HEK293 (cell line): Measurements from ENCODE around the gene SNTA1.

Experiments used
- CTCF ChIA-PET: fragments of 350-600 bp; formaldehyde crosslinking; extraction: SDS; loops from one replicate; lab custom pipeline; 2021; ENCODE audit warnings: antibody characterized with exemption; lab: Yijun Ruan, JAX
- POLR2A ChIA-PET: fragments of 300-600 bp; formaldehyde crosslinking; extraction: SDS; loops from one replicate; lab custom pipeline; 2020; ENCODE audit warnings: antibody characterized with exemption, inconsistent platforms; lab: Yijun Ruan, JAX
- H3K27ac ChIP-seq: fragments of 200-500 bp; sonication (Bioruptor generic); 2 replicates; pipeline ENCODE4 v1.5.1; 2014; ENCODE audit warnings: low read depth, low read length, control low read depth, inconsistent platforms; ENCODE audit errors: extremely low read depth
- H3K36me3 ChIP-seq, 2 experiments: fragments of 200-500 bp in 1 of 2; sonication (Bioruptor generic) in 1 of 2; 1 replicate in 1 of 2; 2 replicates in 1 of 2; pipeline ENCODE4 v1.5.1; 2014 to 2017; ENCODE audit warnings: inconsistent platforms in 2 of 2, low read length in 2 of 2; ENCODE audit not compliant: control insufficient read depth in 2 of 2, insufficient read depth in 1 of 2
- H3K4me1 ChIP-seq: fragments of 200-500 bp; sonication (Bioruptor generic); 2 replicates; pipeline ENCODE4 v1.5.1; 2014; ENCODE audit warnings: mild to moderate bottlenecking, low read length, inconsistent platforms; ENCODE audit not compliant: control insufficient read depth, insufficient read depth
- H3K4me3 ChIP-seq: 2 replicates; pipeline ENCODE4 v1.5.1; 2011; ENCODE audit warnings: low read depth, mild to moderate bottlenecking, control low read depth, low read length, moderate library complexity
- H3K9me3 ChIP-seq: fragments of 200-500 bp; sonication (Bioruptor generic); 2 replicates; pipeline ENCODE4 v1.5.1; 2014; ENCODE audit warnings: low read depth, low read length, inconsistent platforms; ENCODE audit not compliant: control insufficient read depth, insufficient read depth
- BCL11A ChIP-seq: fragments of 450-650 bp; formaldehyde crosslinking; IDR thresholded peaks from 2 replicates; pipeline ENCODE4 v1.5.1; 2016; ENCODE audit warnings: low read depth, missing biosample characterization, missing genetic modification characterization
- HOXA7 ChIP-seq: sonication (generic); formaldehyde crosslinking; IDR thresholded peaks from 2 replicates; pipeline ENCODE4 v1.8.1; 2022; ENCODE audit warnings: missing genetic modification reagents, borderline replicate concordance
- KLF1 ChIP-seq: fragments of 450-650 bp; formaldehyde crosslinking; IDR thresholded peaks from 2 replicates; pipeline ENCODE4 v1.5.1; 2016; ENCODE audit warnings: missing biosample characterization, missing genetic modification characterization
- OVOL3 ChIP-seq: fragments of 450-650 bp; formaldehyde crosslinking; IDR thresholded peaks from 2 replicates; pipeline ENCODE4 v1.5.1; 2016; ENCODE audit warnings: missing biosample characterization, missing genetic modification characterization
- PRDM1 ChIP-seq: fragments of 450-650 bp; formaldehyde crosslinking; IDR thresholded peaks from 2 replicates; pipeline ENCODE4; 2016; ENCODE audit warnings: missing biosample characterization, missing genetic modification characterization
- SP7 ChIP-seq: fragments of 450-650 bp; formaldehyde crosslinking; IDR thresholded peaks from 2 replicates; pipeline ENCODE4 v1.5.1; 2016; ENCODE audit warnings: missing biosample characterization, missing genetic modification characterization
- TCF7L2 ChIP-seq: IDR thresholded peaks from 2 replicates; pipeline ENCODE4 v1.6.1; 2011; ENCODE audit warnings: low read depth, mild to moderate bottlenecking, inconsistent platforms, low read length, moderate library complexity, borderline replicate concordance
- ZEB2 ChIP-seq: fragments of 450-650 bp; formaldehyde crosslinking; IDR thresholded peaks from 2 replicates; pipeline ENCODE4 v1.5.1; 2016; ENCODE audit warnings: missing biosample characterization, missing genetic modification characterization
- ZNF157 ChIP-seq: fragments of 450-650 bp; formaldehyde crosslinking; IDR thresholded peaks from 2 replicates; pipeline ENCODE4 v1.5.1; 2016; ENCODE audit warnings: missing biosample characterization, missing genetic modification characterization
- ZNF174 ChIP-seq: fragments of 450-650 bp; formaldehyde crosslinking; IDR thresholded peaks from 2 replicates; pipeline ENCODE4 v1.5.0; 2017; ENCODE audit warnings: missing biosample characterization, mild to moderate bottlenecking, missing genetic modification characterization
- ZNF175 ChIP-seq: fragments of 450-650 bp; formaldehyde crosslinking; IDR thresholded peaks from 2 replicates; pipeline ENCODE4 v1.5.1; 2016; ENCODE audit warnings: missing biosample characterization, missing genetic modification characterization
- ZNF23 ChIP-seq: fragments of 450-650 bp; formaldehyde crosslinking; IDR thresholded peaks from 2 replicates; pipeline ENCODE4 v1.5.1; 2016; ENCODE audit warnings: missing biosample characterization, missing genetic modification characterization, borderline replicate concordance
- ZNF239 ChIP-seq: fragments of 450-650 bp; formaldehyde crosslinking; IDR thresholded peaks from 2 replicates; pipeline ENCODE4 v1.5.1; 2016; ENCODE audit warnings: missing biosample characterization, missing genetic modification characterization
- ZNF266 ChIP-seq: fragments of 450-650 bp; formaldehyde crosslinking; IDR thresholded peaks from 2 replicates; pipeline ENCODE4 v1.5.1; 2016; ENCODE audit warnings: missing biosample characterization, missing genetic modification characterization, low read depth
- ZNF311 ChIP-seq: fragments of 450-650 bp; formaldehyde crosslinking; IDR thresholded peaks from 2 replicates; pipeline ENCODE4 v1.5.1; 2017; ENCODE audit warnings: missing biosample characterization, missing genetic modification characterization, borderline replicate concordance
- ZNF366 ChIP-seq: fragments of 450-650 bp; formaldehyde crosslinking; conservative IDR thresholded peaks from 2 replicates; pipeline ENCODE4 v1.5.1; 2016; ENCODE audit warnings: missing biosample characterization, missing genetic modification characterization
- ZNF394 ChIP-seq: fragments of 450-650 bp; formaldehyde crosslinking; IDR thresholded peaks from 2 replicates; pipeline ENCODE4 v1.5.1; 2016; ENCODE audit warnings: missing biosample characterization, missing genetic modification characterization, mild to moderate bottlenecking, moderate library complexity, borderline replicate concordance
- ZNF654 ChIP-seq: fragments of 450-650 bp; formaldehyde crosslinking; IDR thresholded peaks from 2 replicates; pipeline ENCODE4 v1.5.1; 2016; ENCODE audit warnings: low read depth, missing biosample characterization, missing genetic modification characterization
- TF ChIP-seq, protein P1 (sequence below): fragments of 450-650 bp; formaldehyde crosslinking; IDR thresholded peaks from 2 replicates; pipeline ENCODE4 v1.5.0; 2017; ENCODE audit warnings: missing biosample characterization, missing genetic modification characterization, borderline replicate concordance
- TF ChIP-seq, protein P2 (sequence below): fragments of 450-650 bp; formaldehyde crosslinking; IDR thresholded peaks from 2 replicates; pipeline ENCODE4 v1.5.1; 2016; ENCODE audit warnings: missing biosample characterization, missing genetic modification characterization
- TF ChIP-seq, protein P3 (sequence below): fragments of 450-650 bp; formaldehyde crosslinking; IDR thresholded peaks from 2 replicates; pipeline ENCODE4 v1.5.1; 2016; ENCODE audit warnings: missing biosample characterization, missing genetic modification characterization, borderline replicate concordance
- TF ChIP-seq, protein P4 (sequence below): fragments of 450-650 bp; formaldehyde crosslinking; IDR thresholded peaks from 2 replicates; pipeline ENCODE4 v1.5.1; 2016; ENCODE audit warnings: missing biosample characterization, missing genetic modification characterization
- TF ChIP-seq, protein P5 (sequence below): fragments of 450-650 bp; formaldehyde crosslinking; IDR thresholded peaks from 2 replicates; pipeline ENCODE4 v1.5.1; 2016; ENCODE audit warnings: missing biosample characterization, missing genetic modification characterization

SNTA1 gene

DNA sequence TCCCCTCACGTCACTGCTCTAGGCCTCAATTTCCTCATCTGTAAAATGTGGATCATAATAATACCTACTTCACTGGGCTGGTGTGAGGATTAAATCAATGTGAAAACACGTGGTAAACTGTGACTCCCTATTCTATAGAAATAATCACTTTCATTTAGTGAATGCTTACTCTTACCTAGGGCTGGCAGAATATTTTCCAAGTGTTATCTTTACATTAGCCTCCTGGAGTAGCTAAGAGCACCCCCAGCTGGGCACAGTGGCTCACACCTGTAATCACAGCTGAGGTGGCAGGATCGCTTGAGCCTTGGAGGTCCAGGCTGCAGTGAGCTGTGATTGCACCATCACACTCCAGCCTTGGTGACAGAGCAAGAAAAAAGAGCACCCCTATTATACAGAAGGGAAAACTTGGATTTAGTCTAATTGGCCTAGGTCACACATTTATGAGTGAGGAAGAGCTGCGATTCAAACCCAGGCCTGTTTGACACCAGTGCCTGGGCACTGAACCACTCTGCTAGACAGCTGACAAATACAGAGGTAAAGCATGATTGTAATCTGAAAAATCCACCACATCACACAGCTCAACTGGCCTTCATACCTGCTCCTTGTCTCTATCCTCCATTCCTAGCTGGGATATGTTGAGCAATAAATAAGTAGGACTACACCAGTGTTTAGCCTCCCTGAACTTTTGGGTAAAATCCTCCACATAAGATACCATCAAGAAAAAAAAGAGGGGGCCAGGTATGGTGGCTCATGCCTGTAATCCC is 1.4 kb upstream of the SNTA1 start (continued):
- TF ChIP-seq HOXA7 (CRISPR knock-in tag) (no peak), ZNF239 (tag by site-specific recombination) (no peak), PRDM1 (tag by site-specific recombination) (peak; percentile 81), ZNF266 (tag by site-specific recombination) (no peak), ZNF157 (tag by site-specific recombination) (no peak), ZNF394 (tag by site-specific recombination) (no peak), ZNF654 (0 out of 2 replicates have a peak, but pooled peaks have one; percentile 2), ZNF311 (no peak), ZEB2 (tag by site-specific recombination) (0 out of 2 replicates have a peak, but pooled peaks have one; percentile 12), BCL11A (no peak)
- TF ChIP-seq, protein P1, sequence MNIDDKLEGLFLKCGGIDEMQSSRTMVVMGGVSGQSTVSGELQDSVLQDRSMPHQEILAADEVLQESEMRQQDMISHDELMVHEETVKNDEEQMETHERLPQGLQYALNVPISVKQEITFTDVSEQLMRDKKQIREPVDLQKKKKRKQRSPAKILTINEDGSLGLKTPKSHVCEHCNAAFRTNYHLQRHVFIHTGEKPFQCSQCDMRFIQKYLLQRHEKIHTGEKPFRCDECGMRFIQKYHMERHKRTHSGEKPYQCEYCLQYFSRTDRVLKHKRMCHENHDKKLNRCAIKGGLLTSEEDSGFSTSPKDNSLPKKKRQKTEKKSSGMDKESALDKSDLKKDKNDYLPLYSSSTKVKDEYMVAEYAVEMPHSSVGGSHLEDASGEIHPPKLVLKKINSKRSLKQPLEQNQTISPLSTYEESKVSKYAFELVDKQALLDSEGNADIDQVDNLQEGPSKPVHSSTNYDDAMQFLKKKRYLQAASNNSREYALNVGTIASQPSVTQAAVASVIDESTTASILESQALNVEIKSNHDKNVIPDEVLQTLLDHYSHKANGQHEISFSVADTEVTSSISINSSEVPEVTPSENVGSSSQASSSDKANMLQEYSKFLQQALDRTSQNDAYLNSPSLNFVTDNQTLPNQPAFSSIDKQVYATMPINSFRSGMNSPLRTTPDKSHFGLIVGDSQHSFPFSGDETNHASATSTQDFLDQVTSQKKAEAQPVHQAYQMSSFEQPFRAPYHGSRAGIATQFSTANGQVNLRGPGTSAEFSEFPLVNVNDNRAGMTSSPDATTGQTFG (tag by site-specific recombination) = no peak

DNA sequence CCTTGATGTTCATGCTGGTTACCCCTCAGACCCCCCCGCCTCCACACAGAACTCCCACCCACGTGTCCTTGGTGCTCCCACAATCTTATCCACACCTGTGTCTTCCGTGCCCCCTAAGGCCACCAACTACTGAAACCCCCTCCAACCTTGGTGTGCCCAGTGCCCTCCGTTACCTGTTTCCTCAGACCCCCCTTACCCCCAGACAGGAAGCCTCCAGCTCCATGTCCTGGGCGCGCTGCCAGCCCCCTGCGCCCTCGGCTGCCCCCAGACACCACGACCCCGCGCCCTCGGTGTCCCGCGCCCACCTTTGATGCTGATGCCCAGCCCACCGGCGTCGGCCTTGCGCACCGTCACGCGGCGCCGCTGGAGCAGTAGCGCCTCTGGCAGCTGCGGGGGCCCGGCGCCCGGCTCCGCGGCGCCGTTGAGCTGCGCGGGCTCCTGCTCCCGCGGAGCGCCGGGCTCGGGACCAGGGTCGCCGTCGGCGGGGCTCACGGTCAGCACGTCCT is 504 bp downstream of the SNTA1 start:
- CTCF ChIA-PET = no interaction called here
- H3K27ac ChIP-seq = peak overlapping the region; percentile 66; the same call in 1 of the 2 replicates
- H3K9me3 ChIP-seq = no peaks in the 10 kb centered on the region
- H3K36me3 ChIP-seq = peaks cover 0 to 6% of the 10 kb centered on the region in 2 experiments; a peak in 2 of 3 replicates
- POLR2A ChIA-PET = interaction anchor here (0.6 to 1.5 kb wide), 5 partner anchors 11 to 220 kb away, joined by 3 to 12 read pairs (median 5); partner anchors contain the start of genes C20orf144, CBFA2T2 and CDK5RAP1
- no peaks in the 10 kb centered on the region; the same call in 1 of the 2 replicates for H3K4me1 ChIP-seq
- peak overlapping the region; percentile 56 for H3K4me3 ChIP-seq
- TF ChIP-seq SP7 (no peak), ZNF174 (tag by site-specific recombination) (no peak), OVOL3 (tag by site-specific recombination) (no peak), ZNF239 (tag by site-specific recombination) (no peak), ZNF366 (tag by site-specific recombination) (no peak), ZNF23 (tag by site-specific recombination) (no peak), TCF7L2 (no peak), ZNF175 (tag by site-specific recombination) (no peak), KLF1 (tag by site-specific recombination) (no peak)
- TF ChIP-seq, protein P2, sequence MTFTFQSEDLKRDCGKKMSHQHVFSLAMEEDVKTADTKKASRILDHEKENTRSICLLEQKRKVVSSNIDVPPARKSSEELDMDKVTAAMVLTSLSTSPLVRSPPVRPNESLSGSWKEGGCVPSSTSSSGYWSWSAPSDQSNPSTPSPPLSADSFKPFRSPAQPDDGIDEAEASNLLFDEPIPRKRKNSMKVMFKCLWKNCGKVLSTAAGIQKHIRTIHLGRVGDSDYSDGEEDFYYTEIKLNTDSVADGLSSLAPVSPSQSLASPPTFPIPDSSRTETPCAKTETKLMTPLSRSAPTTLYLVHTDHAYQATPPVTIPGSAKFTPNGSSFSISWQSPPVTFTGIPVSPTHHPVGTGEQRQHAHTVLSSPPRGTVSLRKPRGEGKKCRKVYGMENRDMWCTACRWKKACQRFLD (tag by site-specific recombination) = no peak
- TF ChIP-seq, protein P3, sequence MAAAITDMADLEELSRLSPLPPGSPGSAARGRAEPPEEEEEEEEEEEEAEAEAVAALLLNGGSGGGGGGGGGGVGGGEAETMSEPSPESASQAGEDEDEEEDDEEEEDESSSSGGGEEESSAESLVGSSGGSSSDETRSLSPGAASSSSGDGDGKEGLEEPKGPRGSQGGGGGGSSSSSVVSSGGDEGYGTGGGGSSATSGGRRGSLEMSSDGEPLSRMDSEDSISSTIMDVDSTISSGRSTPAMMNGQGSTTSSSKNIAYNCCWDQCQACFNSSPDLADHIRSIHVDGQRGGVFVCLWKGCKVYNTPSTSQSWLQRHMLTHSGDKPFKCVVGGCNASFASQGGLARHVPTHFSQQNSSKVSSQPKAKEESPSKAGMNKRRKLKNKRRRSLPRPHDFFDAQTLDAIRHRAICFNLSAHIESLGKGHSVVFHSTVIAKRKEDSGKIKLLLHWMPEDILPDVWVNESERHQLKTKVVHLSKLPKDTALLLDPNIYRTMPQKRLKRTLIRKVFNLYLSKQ (tag by site-specific recombination) = no peak
- TF ChIP-seq, protein P4, sequence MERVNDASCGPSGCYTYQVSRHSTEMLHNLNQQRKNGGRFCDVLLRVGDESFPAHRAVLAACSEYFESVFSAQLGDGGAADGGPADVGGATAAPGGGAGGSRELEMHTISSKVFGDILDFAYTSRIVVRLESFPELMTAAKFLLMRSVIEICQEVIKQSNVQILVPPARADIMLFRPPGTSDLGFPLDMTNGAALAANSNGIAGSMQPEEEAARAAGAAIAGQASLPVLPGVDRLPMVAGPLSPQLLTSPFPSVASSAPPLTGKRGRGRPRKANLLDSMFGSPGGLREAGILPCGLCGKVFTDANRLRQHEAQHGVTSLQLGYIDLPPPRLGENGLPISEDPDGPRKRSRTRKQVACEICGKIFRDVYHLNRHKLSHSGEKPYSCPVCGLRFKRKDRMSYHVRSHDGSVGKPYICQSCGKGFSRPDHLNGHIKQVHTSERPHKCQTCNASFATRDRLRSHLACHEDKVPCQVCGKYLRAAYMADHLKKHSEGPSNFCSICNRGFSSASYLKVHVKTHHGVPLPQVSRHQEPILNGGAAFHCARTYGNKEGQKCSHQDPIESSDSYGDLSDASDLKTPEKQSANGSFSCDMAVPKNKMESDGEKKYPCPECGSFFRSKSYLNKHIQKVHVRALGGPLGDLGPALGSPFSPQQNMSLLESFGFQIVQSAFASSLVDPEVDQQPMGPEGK (tag by site-specific recombination) = peak; percentile 65
- TF ChIP-seq, protein P5, sequence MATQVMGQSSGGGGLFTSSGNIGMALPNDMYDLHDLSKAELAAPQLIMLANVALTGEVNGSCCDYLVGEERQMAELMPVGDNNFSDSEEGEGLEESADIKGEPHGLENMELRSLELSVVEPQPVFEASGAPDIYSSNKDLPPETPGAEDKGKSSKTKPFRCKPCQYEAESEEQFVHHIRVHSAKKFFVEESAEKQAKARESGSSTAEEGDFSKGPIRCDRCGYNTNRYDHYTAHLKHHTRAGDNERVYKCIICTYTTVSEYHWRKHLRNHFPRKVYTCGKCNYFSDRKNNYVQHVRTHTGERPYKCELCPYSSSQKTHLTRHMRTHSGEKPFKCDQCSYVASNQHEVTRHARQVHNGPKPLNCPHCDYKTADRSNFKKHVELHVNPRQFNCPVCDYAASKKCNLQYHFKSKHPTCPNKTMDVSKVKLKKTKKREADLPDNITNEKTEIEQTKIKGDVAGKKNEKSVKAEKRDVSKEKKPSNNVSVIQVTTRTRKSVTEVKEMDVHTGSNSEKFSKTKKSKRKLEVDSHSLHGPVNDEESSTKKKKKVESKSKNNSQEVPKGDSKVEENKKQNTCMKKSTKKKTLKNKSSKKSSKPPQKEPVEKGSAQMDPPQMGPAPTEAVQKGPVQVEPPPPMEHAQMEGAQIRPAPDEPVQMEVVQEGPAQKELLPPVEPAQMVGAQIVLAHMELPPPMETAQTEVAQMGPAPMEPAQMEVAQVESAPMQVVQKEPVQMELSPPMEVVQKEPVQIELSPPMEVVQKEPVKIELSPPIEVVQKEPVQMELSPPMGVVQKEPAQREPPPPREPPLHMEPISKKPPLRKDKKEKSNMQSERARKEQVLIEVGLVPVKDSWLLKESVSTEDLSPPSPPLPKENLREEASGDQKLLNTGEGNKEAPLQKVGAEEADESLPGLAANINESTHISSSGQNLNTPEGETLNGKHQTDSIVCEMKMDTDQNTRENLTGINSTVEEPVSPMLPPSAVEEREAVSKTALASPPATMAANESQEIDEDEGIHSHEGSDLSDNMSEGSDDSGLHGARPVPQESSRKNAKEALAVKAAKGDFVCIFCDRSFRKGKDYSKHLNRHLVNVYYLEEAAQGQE = no peak
